COLO668 (cell line): Measurements from ENCODE around the gene DNAJC7.
"Not testable (repeated sequence)": the region's sequence is repeated elsewhere in the genome, so short reads cannot be mapped to it uniquely, and the experiment has no call there.

Experiments
- DNase-seq: peaks from one replicate; lab custom pipeline; 2025; ENCODE audit not compliant: unreplicated experiment; lab: John Stamatoyannopoulos, UW

The DNAJC7 gene

DNA sequence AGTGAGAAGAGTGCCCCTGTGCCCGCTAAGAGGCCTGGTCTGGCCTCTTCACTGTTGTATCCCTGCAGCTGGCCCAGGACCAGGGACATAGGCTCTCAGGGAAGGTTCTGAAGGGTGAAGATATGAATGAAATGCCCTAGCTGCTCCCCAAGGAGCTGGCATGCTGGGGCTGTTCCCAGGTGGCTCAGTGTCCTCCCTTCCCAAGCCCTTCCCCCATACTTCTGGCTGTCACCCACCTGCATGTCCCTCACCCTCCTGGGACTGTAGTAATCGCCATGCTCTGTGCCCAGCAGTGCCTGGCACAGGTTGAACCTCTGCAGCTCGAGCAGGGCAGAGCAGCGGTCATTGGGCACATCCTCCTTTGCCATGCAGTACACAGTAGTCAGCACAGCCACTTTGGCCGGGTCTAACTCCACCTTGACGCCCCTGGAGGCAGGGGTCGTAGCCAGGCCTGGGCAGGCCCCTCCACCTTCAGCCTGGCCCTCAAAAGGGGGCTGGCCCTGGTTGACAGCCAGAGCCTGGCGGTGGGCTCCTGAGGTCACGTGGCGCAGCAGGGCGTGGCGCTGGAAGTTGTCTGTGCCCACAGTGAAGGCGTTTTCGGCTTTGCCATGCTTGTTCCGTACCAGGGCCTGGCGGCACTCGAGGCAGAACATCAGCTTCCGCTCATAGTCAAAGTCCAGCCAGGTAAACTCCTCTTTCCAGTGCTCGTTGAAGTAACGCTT is 25.5 kb upstream of the DNAJC7 start:
- no peak for DNase-seq

DNA sequence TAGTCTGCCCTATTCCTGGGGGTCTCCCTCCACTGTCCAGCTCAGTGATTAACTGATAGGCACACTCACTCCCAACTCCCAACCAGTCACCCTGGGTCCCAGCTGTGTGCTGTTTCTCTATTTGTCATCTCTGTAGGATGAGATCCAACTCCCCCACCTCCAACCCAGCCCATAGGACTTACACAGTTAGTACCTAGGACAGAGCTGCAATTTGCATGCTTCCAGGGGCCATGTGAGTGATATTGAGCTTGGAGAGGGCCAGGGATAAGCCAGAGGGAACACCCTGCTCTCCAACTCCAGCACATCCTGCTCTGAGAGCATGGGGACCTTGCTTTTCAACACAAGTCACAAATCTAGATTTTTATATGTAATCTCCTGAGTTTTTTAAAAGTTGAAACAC is 24.4 kb upstream of the DNAJC7 start:
- no peak for DNase-seq

DNA sequence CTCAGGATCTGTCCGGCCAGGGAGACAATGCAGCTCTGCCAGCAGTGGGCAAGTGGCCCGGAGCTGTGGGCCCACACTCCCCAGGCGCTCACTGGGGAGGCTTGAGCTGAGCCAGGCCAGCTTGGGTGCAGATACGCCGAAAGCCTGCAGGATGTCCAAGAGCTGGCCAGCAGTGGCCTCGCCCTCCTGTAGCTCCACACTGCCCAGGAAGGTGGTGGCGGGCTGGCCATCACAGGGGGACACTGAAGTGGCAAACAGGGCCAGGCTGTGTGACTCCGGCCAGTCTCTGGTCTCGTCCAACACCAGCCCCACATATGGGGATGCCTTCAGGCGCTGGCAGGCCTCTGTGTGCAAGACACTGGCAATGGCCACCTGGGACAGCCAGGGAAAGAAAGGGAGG is 23.6 kb upstream of the DNAJC7 start:
- DNase-seq = no peak

- peak; percentile 3 for DNase-seq
Observed at GRCh38 chr17:42039794-42040763, 22.8 kb upstream of the DNAJC7 start.

GRCh38 chr17:42038221-42038973 is 21.2 kb upstream of the DNAJC7 start:
- DNase-seq = no peak

DNA sequence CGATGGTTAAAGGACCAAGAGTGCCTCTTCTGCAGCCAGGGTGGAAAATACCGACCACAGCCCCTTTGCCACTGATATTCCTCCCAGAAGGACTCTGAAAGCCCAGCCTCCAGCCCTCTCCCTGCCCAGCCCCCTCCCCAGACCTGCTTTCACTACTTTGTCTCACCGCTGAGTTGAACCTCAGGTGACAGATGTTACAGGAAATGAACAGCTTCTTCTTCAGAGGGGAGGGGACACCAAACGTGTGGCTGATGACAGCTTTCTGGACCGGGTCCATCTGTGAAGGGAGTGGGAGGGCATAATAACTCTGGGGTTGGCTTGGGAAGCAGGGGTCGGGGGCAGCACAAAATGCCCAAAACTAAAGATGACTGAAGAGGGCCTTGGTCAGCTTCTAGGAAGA is 16.8 kb upstream of the DNAJC7 start:
- no peak for DNase-seq

DNA sequence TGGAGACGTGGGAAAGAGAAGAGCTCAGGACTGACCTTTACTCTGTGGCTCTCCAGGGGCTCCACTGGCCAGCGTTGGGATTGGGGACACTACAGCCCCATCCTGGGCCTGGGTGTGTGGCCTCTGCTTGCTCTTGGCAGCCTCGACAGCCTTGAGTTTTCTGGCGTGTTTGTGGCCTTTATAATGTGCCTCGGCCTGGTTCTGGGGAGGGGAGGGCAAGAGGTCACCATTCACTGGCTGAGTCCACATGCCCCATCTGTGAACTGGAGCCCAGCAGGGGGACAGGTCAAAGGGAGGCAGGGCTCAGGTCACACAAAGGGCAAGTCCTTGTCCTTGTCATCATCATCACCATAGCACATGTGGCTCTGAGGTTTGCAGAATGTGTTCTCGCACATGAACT is 14.3 kb upstream of the DNAJC7 start:
- DNase-seq = no peak

DNA sequence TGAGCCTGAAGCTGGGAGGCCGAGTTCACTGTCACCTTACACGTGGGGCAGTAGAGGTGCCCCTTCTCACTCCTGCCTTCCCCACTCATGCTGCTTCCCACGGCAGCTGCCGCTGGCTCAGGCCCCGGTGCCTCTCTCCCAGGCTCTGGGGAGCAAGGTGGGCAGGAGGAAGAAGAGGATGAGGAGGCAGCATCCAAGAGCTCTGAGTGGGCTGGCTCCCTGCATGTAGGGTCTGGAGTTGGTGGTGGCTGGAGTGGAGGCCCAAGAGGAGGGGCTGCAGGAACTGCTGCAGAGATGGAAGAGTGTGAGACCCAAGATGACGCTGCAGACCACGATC is 11.5 kb upstream of the DNAJC7 start:
- DNase-seq = no peak

- DNase-seq = peak; percentile 2
Observed at GRCh38 chr17:42027961-42028790, 10.9 kb upstream of the DNAJC7 start.

GRCh38 chr17:42027590-42027889 is 10.3 kb upstream of the DNAJC7 start:
- no peak for DNase-seq

GRCh38 chr17:42026857-42027589 is 9.8 kb upstream of the DNAJC7 start:
- no peak for DNase-seq

GRCh38 chr17:42025936-42026335 is 8.7 kb upstream of the DNAJC7 start:
- no peak for DNase-seq

DNA sequence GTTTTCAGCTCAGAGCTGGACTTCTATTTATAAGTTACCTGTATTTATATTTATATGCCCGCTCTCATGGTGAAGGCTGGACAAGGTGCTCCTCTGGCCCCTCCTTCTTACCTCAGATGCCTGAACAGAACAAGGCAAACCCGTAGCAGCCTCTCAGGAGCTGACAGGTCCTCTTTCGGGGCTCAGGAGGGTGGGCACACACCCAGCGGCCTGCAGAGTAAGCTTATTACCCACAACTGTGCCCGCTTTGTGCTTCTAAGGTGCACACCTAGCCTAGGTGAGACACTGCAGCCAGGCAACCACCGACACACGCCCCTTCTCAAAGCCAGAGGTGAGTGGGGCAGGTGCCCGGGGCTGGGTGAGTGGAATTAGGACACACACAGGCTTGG is 7.9 kb upstream of the DNAJC7 start:
- no peak for DNase-seq

DNA sequence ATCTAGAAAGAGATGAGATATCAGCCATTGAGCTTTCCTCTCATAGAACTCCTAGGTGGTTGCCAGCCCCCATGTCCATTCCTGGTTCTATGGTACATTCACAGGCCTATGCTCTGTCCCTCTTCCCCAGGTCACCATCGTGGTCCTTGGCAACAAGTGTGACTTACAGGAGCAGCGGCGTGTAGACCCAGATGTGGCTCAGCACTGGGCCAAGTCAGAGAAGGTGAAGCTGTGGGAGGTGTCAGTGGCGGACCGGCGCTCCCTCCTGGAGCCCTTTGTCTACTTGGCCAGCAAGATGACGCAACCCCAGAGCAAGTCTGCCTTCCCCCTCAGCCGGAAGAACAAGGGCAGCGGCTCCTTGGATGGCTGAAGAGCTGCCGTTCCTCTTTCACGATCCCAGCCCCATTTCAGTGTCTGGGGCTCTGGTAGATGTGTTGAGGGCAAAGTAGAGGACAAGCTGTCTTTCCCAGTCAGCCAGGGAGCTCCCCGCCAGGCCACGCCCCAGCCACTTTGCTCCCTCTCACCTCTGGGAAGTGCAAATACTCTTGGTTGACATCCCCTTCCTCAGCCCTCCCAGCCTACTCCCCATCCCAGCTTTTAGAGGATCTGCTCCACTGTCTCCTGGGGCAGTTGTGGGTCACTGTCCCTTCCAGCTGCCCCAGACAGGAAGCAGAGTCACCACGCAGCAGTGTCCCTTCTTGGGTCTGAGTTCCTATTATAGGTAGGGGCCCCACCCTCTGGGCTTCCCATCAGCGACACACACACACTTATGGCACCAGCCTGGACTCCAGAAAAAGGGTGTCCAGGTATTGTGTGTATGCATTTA is 6.5 kb upstream of the DNAJC7 start:
- DNase-seq = no peak

DNA sequence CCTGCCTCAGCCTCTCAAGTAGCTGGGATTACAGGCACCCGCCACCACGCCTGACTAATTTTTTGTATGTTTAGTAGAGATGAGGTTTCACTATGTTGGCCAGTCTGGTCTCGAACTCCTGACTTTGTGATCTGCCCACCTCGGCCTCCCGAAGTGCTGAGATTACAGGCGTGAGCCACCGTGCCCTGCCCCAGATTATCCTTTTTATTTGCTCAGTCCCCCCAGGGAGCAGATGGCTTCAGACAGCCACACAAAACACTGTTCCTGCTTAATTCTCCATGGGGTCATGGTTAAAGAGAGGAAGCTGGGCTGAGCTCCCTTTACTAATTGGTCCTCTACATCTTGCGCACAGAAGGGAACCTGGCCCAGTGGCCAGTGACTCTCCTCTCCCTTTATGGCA is 3.6 kb upstream of the DNAJC7 start:
- DNase-seq = not testable (repeated sequence)

DNA sequence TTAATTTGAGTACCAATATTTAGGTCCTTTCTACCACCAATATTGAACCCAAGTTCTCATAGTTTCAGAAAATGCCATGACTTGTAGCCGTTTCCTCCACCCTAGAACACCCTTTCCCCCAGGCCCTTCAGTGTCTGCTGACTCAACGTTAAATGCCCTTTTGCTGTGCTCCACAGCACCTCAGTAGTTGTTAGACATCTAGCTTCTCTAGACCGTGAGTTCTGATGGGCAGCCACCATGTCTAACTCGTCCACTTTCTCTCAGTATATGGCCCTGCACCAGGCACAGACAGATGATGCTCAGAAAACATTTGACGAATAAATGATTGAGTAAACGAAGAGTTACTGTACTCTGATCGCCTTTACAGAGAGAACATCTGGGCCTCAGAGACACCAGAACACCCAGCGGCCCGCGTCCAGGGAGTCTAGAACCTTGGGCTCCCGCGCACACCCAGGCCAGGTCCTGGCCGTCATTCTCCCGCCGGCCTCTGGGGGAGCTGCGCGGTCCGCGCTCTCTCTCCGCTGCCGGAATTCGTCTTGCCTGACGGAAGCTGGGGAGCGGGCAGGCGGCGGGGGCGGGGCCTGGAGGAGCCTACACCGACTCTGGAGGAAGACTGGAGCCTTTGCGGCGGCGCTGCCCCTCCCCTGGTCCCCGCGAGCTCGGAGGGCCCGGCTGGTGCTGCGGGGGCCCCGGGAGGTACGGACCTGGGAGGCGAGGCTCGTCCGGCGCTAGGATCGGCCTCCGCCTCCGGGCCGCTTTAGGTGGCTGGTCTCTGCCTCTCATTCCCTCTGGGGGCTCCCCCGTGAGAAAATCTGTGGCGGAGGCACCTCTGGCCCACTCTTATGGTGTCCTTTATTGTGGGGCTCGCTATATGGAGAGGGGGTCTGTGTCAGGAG is 2.5 kb upstream of the DNAJC7 start, which contains the start of gene NKIRAS2:
NKIRAS2 (plus strand) TSS at position 582 of the 896 bp plus-strand sequence. CDS start 1,488 bp downstream, outside the sequence.
- peak; percentile 87 for DNase-seq

DNA sequence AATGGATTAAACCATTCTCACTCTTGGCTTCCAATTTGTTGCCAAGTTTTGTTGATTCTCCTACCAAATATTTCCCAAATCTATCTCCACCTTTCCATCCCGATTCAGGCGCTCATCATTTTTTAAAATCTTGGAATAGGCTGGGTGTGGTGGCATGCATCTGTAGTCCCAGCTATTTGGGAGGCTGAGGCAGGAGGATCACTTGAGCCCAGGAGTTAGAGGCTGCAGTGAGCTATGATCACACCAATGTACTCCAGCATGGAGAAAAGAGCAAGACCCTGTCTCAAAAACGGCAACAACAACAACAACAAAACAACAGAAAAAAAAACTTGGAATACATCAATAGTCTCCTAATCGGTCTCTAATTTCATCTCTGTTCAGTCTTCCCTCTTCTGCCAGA is 1.7 kb upstream of the DNAJC7 start:
- no peak for DNase-seq

DNA sequence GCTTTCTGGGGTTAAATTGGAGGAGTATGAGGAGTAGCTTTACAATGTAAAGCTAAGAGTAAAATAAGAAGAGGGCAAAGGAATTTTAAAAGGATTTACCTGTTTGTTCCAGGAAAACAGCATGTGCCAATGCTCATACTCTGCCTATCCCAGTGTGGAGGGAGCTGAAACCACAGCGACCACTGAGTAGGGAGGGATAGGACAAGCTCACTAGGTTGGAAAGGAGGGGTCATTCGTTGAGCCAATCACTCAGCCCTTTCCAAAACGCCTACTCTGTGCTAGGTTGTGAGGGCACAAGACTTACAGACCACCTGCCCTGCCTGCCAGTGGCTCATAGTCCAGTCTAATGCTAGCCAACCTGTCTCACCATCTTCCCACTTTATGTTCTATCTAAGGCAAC is 1.1 kb upstream of the DNAJC7 start:
- no peak for DNase-seq
